Activated naive CD8-positive, alpha-beta T cell treated with anti-CD3 and anti-CD28 coated beads, Interleukin-2, amount 10 ng/mL, durations not matched to agents 7 days and 5 days (primary cell): Measurements from ENCODE around the gene ACTRT3. TPM values are rescaled to one million over a fixed set of nuclear protein-coding genes. Genes with fewer than 3 reads are reported as not detected.
A peak's percentile ranks its signal among the peaks of the same experiment; 100 is the strongest.

ENCODE experiments used
- ATAC-seq: fragments of 150-1000 bp; cut with Tn5 transposase; one replicate; pipeline ENCODE4 v1.10.0; 2021; ENCODE audit warnings: low read depth, moderate library complexity
- POLR2A ChIA-PET: fragments of 350-600 bp; sonication (Branson Sonifier 250); formaldehyde crosslinking; loops from one replicate; lab custom pipeline; 2021; ENCODE audit warnings: antibody characterized with exemption; lab: Charles Lee
- DNase-seq: peaks from one replicate; pipeline ENCODE4 v3.0.0; 2021
- H3K27ac Mint-ChIP-seq: one replicate; pipeline ENCODE4 v1.8.0; 2022; ENCODE audit warnings: mild to moderate bottlenecking, mixed read lengths
- H3K27me3 Mint-ChIP-seq: one replicate; pipeline ENCODE4 v1.8.0; 2022; ENCODE audit warnings: mild to moderate bottlenecking, moderate library complexity, mixed read lengths
- H3K36me3 Mint-ChIP-seq: one replicate; pipeline ENCODE4 v1.8.0; 2021; ENCODE audit warnings: mild to moderate bottlenecking, mixed read lengths
- H3K4me1 Mint-ChIP-seq: one replicate; pipeline ENCODE4 v1.8.0; 2021; ENCODE audit warnings: mixed read lengths
- H3K4me3 Mint-ChIP-seq: one replicate; pipeline ENCODE4 v1.8.0; 2022; ENCODE audit warnings: mild to moderate bottlenecking, moderate library complexity, mixed read lengths
- H3K9me3 Mint-ChIP-seq: one replicate; pipeline ENCODE4 v1.8.0; 2021; ENCODE audit warnings: mixed read lengths
- total RNA-seq, 2 experiments: library from RNA; stranded (reverse); gene quantifications; one replicate each; pipeline ENCODE4 v1.2.3, GENCODE V29; 2021

ACTRT3 gene
- total RNA-seq = under 1 TPM; 0.28 to 0.44 TPM

GRCh38 chr3:169769287-169770181 is at the start of gene ACTRT3:
ACTRT3 (minus strand) TSS chr3:169769561; CDS start chr3:169769520, 41 bp downstream.
- Mint-ChIP-seq H3K4me1 (peaks cover 16% of the 10 kb centered on the region), H3K27me3 (no peaks in the 10 kb centered on the region), H3K36me3 (peaks cover 1% of the 10 kb centered on the region), H3K4me3 (peak within 1 kb of the TSS; percentile 88), H3K27ac (peak within 1 kb of the TSS; percentile 76), H3K9me3 (no peaks in the 10 kb centered on the region)
- POLR2A ChIA-PET = interaction anchor here (0.6 to 1.2 kb wide), 6 partner anchors 10 to 1100 kb away, joined by 3 to 6 read pairs (median 3); partner anchors contain the start of genes LRRC34, LRRIQ4, RPL22L1 and SKIL
- DNase-seq (peak; percentile 74), ATAC-seq (peak; percentile 12)

- no peak overlapping the region for H3K4me3 Mint-ChIP-seq
- POLR2A ChIA-PET = no interaction called here
Observed at GRCh38 chr3:169818316-169818715, 49.0 kb upstream of the ACTRT3 start.

DNA sequence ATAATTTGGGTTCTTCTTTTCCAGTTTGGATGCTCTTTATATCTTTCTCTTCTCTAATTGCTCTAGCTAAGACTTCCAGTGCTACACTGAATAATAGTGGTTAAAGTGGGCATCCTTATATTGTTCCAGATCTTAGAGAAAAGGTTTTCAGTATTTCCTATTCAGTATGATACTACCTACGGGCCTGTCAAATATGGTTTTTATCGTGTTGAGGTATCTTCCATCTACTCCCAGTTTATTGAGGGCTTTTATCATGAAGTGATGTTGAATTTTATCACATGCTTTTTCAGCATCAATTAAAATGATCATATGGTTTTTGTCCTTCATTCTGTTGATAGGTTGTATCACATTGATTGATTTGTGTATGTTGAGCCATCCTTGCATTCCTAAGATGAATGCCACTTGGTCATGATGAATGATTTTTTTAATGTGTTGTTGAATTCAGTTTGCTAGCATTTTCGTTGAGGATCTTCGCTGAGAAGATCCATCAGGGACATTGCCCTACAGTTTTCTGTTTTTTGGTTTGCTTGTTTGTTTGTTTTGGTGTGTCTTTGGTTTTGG is 46.3 kb upstream of the ACTRT3 start:
- H3K9me3 Mint-ChIP-seq = peaks cover 7% of the 10 kb centered on the region
- DNase-seq (no peak), ATAC-seq (no peak)
- POLR2A ChIA-PET = no interaction called here
- peaks cover 18% of the 10 kb centered on the region for H3K4me1 Mint-ChIP-seq
- no peak overlapping the region for H3K4me3 Mint-ChIP-seq
- H3K27me3 Mint-ChIP-seq = peaks cover 12% of the 10 kb centered on the region
- H3K36me3 Mint-ChIP-seq = peaks cover 9% of the 10 kb centered on the region
- no peak overlapping the region for H3K27ac Mint-ChIP-seq

More at GRCh38 chr3:169818316-169818715, 49.0 kb upstream of the ACTRT3 start:
- Mint-ChIP-seq H3K27me3 (peaks cover 14% of the 10 kb centered on the region), H3K4me1 (peaks cover 8% of the 10 kb centered on the region), H3K36me3 (peaks cover 9% of the 10 kb centered on the region), H3K9me3 (peaks cover 7% of the 10 kb centered on the region), H3K27ac (no peak overlapping the region)
- DNase-seq = no peak
- no peak for ATAC-seq

- Mint-ChIP-seq H3K27me3 (peaks cover 8% of the 10 kb centered on the region), H3K4me1 (peaks cover 23% of the 10 kb centered on the region), H3K27ac (peak overlapping the region; percentile 91), H3K9me3 (peaks cover 7% of the 10 kb centered on the region), H3K36me3 (peaks cover 9% of the 10 kb centered on the region), H3K4me3 (peak overlapping the region; percentile 86)
- peak; percentile 74 for DNase-seq
- POLR2A ChIA-PET = interaction anchor here (1.5 to 6.3 kb wide), 2 partner anchors 41 to 49 kb away, joined by 3 to 50 read pairs; partner anchors contain the start of genes MYNN and TERC
- peak; percentile 75 for ATAC-seq
Observed at GRCh38 chr3:169813757-169814517, 44.6 kb upstream of the ACTRT3 start.

DNA sequence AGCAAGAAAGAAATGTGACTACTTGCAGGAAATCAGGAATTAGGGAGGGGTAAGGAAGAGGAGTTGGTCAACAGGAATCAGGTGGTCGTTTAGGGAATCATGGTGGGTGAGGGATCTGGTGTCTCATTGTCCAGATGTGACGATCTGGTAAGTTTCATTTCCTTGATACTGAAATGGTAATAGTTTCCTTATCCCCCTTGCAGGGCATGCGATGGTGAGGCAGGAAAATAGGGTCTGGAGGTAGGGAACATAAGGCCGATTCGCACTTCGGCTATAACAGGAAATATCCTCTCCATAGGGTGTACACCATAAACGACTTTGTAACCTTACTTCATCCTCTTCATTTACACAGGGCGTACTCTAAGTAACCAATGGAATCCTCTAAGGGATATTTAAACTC is 43.9 kb upstream of the ACTRT3 start:
- ATAC-seq (no peak), DNase-seq (no peak)
- Mint-ChIP-seq H3K4me1 (peaks cover 28% of the 10 kb centered on the region), H3K4me3 (peak overlapping the region; percentile 86), H3K36me3 (peaks cover 11% of the 10 kb centered on the region), H3K9me3 (peaks cover 7% of the 10 kb centered on the region), H3K27ac (peak overlapping the region; percentile 91), H3K27me3 (peaks cover 7% of the 10 kb centered on the region)
- POLR2A ChIA-PET = interaction anchor here (1.5 to 6.3 kb wide), 4 partner anchors 33 to 49 kb away, joined by 3 to 50 read pairs (median 22); partner anchors contain the start of genes MYNN and TERC

DNA sequence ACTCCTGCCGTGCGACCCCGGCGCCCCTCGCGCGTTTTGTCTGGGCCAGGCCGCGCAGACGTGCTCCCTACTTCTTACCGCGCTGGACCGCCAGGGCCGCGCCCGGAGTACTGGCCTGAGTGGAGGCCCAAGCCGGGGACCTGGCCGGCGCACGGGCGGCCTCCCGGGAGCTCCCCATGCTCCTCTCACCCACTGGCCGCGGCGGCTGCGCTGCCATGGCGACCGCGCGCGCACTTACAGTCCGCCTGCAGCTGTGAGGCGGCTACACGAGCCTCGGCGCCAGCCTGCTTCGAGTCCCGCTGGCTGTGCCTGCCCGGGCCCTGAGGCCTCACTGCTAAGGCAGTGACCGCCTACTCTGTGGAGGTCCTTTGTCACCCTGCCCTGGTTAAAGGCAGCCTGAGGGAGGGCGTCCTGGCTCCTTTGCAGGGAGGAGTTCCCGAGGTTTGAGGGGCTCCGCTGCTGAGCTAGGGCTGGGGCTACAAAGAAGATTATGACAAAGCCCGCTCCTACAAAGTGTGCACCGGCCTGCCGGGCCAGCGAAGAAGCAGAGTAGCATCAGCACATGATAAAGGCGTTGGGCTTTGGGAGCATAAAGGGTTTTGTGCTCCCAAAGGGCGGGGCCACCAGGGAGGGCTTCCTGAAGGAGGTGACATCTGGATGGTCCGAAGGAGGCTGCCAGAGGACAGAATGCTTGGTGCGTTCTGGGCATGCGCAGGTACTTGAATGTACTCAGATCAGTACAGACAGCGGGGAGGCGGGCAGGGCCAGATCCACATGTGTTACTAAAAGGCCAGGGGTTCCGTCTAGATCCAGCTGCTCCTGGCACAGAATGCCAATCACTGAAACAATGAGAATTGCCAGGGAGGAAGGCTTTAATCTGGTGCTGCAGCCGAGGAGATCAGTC is 43.2 kb upstream of the ACTRT3 start, which contains the start of the genes LRRC34 and LRRIQ4:
LRRC34 (minus strand) TSS at position 573 of the 904 bp plus-strand sequence; CDS start at position 217, 356 bp downstream.
LRRIQ4 (plus strand) TSS at position 539 of the 904 bp plus-strand sequence. CDS start 9,052 bp downstream, outside the sequence.
- peak; percentile 81 for DNase-seq
- ATAC-seq = peak; percentile 70
- POLR2A ChIA-PET = interaction anchor here (0.6 to 6.3 kb wide), 6 partner anchors 10 to 48 kb away, joined by 3 to 50 read pairs (median 12); partner anchors contain the start of genes ACTRT3, MYNN and TERC
- peaks cover 17% of the 10 kb centered on the region for H3K36me3 Mint-ChIP-seq
- H3K9me3 Mint-ChIP-seq = peaks cover 7% of the 10 kb centered on the region
- H3K27me3 Mint-ChIP-seq = peaks cover 6% of the 10 kb centered on the region
- peak within 1 kb of the TSS; percentile 86 for H3K4me3 Mint-ChIP-seq
- peaks cover 28% of the 10 kb centered on the region for H3K4me1 Mint-ChIP-seq
- peak within 1 kb of the TSS; percentile 91 for H3K27ac Mint-ChIP-seq

DNA sequence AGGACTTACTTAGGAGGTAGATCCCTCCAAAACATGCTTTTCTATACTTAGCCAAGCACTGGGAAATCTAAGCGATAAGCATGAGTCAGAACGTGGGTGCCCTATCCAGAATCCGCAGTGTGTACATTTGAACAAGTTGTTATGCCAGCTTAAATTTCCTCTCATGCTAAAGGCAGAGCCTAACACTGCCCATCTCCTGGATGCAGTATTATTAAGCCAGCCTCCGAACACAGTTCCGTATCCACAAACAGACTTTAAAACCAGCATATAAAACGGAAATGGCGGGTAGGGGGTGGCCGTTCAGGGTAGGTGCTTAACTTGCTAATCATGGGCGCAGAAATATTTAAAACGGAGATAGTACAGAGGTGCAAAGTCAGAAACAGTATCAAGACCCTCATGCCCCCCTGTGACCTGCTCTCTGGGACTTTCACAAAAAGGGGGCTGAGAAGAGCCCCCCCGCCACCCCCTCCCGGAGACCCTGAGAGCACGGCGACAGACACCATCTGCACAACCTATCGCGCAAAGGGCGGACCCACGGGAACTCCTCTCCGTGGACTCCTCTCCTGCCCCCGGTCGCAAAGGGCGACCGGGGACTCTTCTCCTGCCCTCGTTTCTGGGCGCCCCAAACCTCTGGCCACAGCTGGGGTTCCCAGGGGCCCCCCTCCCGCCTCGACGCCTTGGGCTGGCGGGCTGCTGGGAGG is 42.4 kb upstream of the ACTRT3 start:
- DNase-seq (no peak), ATAC-seq (peak; percentile 35)
- Mint-ChIP-seq H3K4me3 (peak overlapping the region; percentile 86), H3K9me3 (peaks cover 7% of the 10 kb centered on the region), H3K36me3 (peaks cover 17% of the 10 kb centered on the region), H3K4me1 (peaks cover 28% of the 10 kb centered on the region), H3K27ac (peak overlapping the region; percentile 91), H3K27me3 (peaks cover 2% of the 10 kb centered on the region)
- POLR2A ChIA-PET = interaction anchor here (0.9 to 6.3 kb wide), 5 partner anchors 13 to 48 kb away, joined by 4 to 50 read pairs (median 18); partner anchors contain the start of genes ACTRT3, MYNN and TERC

- ATAC-seq (no peak), DNase-seq (no peak)
- peaks cover 28% of the 10 kb centered on the region for H3K4me1 Mint-ChIP-seq
- no peaks in the 10 kb centered on the region for H3K9me3 Mint-ChIP-seq
- peaks cover 2% of the 10 kb centered on the region for H3K27me3 Mint-ChIP-seq
- peak overlapping the region; percentile 84 for H3K27ac Mint-ChIP-seq
- peak overlapping the region; percentile 56 for H3K4me3 Mint-ChIP-seq
- POLR2A ChIA-PET = interaction anchor here (0.6 to 6.3 kb wide), 5 partner anchors 10 to 46 kb away, joined by 3 to 50 read pairs (median 6); partner anchors contain the start of genes MYNN and TERC
- peaks cover 16% of the 10 kb centered on the region for H3K36me3 Mint-ChIP-seq
Observed at GRCh38 chr3:169809230-169809795, 40.0 kb upstream of the ACTRT3 start.

GRCh38 chr3:169804681-169805080 is 35.3 kb upstream of the ACTRT3 start:
- peaks cover 24% of the 10 kb centered on the region for H3K36me3 Mint-ChIP-seq
- POLR2A ChIA-PET = no interaction called here
- no peak overlapping the region for H3K4me3 Mint-ChIP-seq
- ATAC-seq (no peak), DNase-seq (no peak)
- peaks cover 10% of the 10 kb centered on the region for H3K4me1 Mint-ChIP-seq
- no peaks in the 10 kb centered on the region for H3K9me3 Mint-ChIP-seq
- H3K27me3 Mint-ChIP-seq = no peaks in the 10 kb centered on the region
- no peak overlapping the region for H3K27ac Mint-ChIP-seq

DNA sequence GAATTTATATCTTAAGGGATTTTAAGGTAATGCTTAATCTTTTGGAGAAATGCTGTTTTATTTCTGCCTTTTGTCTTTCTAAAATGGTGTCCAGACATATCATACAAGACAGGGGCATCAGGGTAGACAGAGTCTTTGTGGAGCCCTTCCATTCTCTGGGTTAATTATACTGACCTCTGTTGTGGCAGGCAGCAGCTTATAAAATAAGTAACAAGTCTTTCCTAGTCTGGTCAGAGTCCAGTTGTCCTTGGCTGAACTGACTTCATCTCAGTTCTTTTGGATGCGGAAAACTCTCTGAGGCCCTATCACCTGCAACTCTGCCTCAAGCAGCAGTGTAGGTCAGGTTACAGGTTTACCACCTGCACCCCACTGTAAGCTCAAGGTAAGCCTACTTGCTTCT is 23.0 kb upstream of the ACTRT3 start:
- POLR2A ChIA-PET = no interaction called here
- no peaks in the 10 kb centered on the region for H3K27me3 Mint-ChIP-seq
- H3K9me3 Mint-ChIP-seq = no peaks in the 10 kb centered on the region
- no peak for DNase-seq
- peaks cover 7% of the 10 kb centered on the region for H3K4me1 Mint-ChIP-seq
- H3K27ac Mint-ChIP-seq = no peak overlapping the region
- peaks cover 34% of the 10 kb centered on the region for H3K36me3 Mint-ChIP-seq
- ATAC-seq = no peak
- no peak overlapping the region for H3K4me3 Mint-ChIP-seq
